ENCODE results near the gene PPP1R11. TPM values are rescaled to one million over a fixed set of nuclear protein-coding genes. Genes with fewer than 3 reads are reported as not detected.
A peak's percentile ranks its signal among the peaks of the same experiment; 100 is the strongest.

PPP1R11 gene
- total RNA-seq, 5 donors from 2014 or later (not counting 1 experiment from before 2014, with no cell fraction given) = 47.2 to 61.4 (median 55.6) TPM

DNA sequence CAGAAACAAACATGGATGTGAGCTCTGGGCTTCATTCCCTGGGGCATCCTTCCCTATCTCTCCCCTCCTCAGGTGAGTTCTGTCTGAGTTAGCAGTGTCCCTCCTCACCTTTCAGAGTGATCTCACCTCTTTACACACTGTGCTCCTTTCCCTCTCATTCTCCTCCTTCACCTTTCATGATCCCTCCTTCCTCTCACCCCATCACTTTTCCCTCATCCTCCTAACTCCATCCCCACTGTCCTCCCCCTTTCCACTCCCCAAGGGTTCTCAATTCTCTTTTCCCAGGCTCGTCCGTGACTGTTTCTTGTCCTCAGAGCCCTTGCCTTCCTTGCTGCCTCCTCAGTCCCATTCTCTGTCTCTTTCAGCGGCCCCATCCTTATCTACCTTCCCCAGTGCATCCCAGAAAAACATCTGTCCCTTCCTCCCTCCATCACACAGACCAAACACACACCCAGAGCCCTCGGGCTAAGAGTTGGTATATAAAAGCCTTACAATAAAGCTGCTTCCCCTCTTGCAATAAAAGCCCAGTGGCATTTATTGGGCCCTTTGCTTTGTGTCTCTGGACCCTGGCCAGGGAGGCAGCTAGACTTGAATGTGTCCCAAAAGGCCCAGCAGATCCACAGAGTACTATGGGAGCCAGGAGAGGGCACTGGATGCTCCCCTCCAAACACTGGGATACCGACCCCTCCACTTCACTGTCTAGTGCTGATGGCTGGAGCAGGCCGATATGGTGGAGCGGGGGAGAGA lies 6.7 kb downstream of the PPP1R11 start:
- Histone ChIP-seq H3K27ac (ENCODE audit: low read length) (no peak overlapping the region), H3K4me3 (ENCODE audit: control insufficient read depth in 1 of 2, extremely low read depth in 1 of 2, low read length in 1 of 2) (peak overlapping the region in 1 of 2 donors; percentile 61), H3K27me3 (replicated peaks in 1 of 2; ENCODE audit: control insufficient read depth in 2 of 2, extremely low read depth in 1 of 2, insufficient read depth in 2 of 2, low read length in 1 of 2) (peaks cover 0 to 44% of the 10 kb centered on the region in 2 experiments), H3K36me3 (ENCODE audit: control insufficient read depth in 2 of 2, extremely low read depth in 1 of 2, insufficient read depth in 1 of 2, low read length in 1 of 2) (peaks cover 0 to 19% of the 10 kb centered on the region in 2 donors), H3K4me1 (ENCODE audit: control insufficient read depth in 1 of 2, extremely low read depth in 1 of 2, insufficient read depth in 2 of 2, low read length in 2 of 2) (peaks cover 22 to 43% of the 10 kb centered on the region in 2 experiments), H3K9me3 (no peaks in the 10 kb centered on the region)
- H3K4me1 Mint-ChIP-seq = peaks cover 64 to 74% (median 71%) of the 10 kb centered on the region in 3 donors
- POLR2A ChIA-PET = no interaction called here
- DNase-seq (no peak), ATAC-seq (replicated peaks in 1 of 4) (no peak)
- CTCF ChIA-PET = interaction anchor here in 1 of 2 donors (0.6 kb wide), 1 partner anchor 58 kb away, joined by 3 read pairs; no protein-coding TSS in a partner anchor
- H3K9me3 Mint-ChIP-seq = no peaks in the 10 kb centered on the region
- H3K4me3 Mint-ChIP-seq = peak overlapping the region in 2 of 3 donors; percentile 8 to 84
- H3K27ac Mint-ChIP-seq = no peak overlapping the region
- H3K36me3 Mint-ChIP-seq = peaks cover 31% of the 10 kb centered on the region
- peaks cover 44 to 56% of the 10 kb centered on the region in 2 donors for H3K27me3 Mint-ChIP-seq
- WGBS (ENCODE audit: insufficient coverage) = 52% methylated on average over 3 of the region's 7 CpGs

GRCh38 chr6:30074331-30075093 lies 7.5 kb downstream of the PPP1R11 start:
- Histone ChIP-seq H3K36me3 (ENCODE audit: control insufficient read depth in 2 of 2, extremely low read depth in 1 of 2, insufficient read depth in 1 of 2, low read length in 1 of 2) (peaks cover 0 to 11% of the 10 kb centered on the region in 2 donors), H3K27ac (ENCODE audit: low read length) (no peak overlapping the region), H3K9me3 (no peaks in the 10 kb centered on the region), H3K4me1 (ENCODE audit: control insufficient read depth in 1 of 2, extremely low read depth in 1 of 2, insufficient read depth in 2 of 2, low read length in 2 of 2) (peaks cover 22 to 43% of the 10 kb centered on the region in 2 experiments), H3K27me3 (replicated peaks in 1 of 2; ENCODE audit: control insufficient read depth in 2 of 2, extremely low read depth in 1 of 2, insufficient read depth in 2 of 2, low read length in 1 of 2) (peaks cover 0 to 44% of the 10 kb centered on the region in 2 experiments), H3K4me3 (ENCODE audit: control insufficient read depth in 1 of 2, extremely low read depth in 1 of 2, low read length in 1 of 2) (peak overlapping the region; percentile 30 to 61)
- peaks cover 24% of the 10 kb centered on the region for H3K36me3 Mint-ChIP-seq
- peak in 3 of 4 experiments; percentile 12 to 19 (median 15) for ATAC-seq (replicated peaks in 1 of 4)
- peaks cover 60 to 72% (median 68%) of the 10 kb centered on the region in 3 donors for H3K4me1 Mint-ChIP-seq
- WGBS (ENCODE audit: insufficient coverage) = 17% methylated on average over 31 of the region's 37 CpGs
- H3K27ac Mint-ChIP-seq = no peak overlapping the region
- H3K4me3 Mint-ChIP-seq = peak overlapping the region; percentile 60 to 84 (median 64)
- POLR2A ChIA-PET = no interaction called here
- H3K27me3 Mint-ChIP-seq = peaks cover 44 to 56% of the 10 kb centered on the region in 2 donors
- H3K9me3 Mint-ChIP-seq = no peaks in the 10 kb centered on the region
- DNase-seq = peak in 1 of 35 experiments; percentile 15
- CTCF ChIA-PET = interaction anchor here in 1 of 2 donors (0.6 kb wide), 1 partner anchor 57 kb away, joined by 3 read pairs; no protein-coding TSS in a partner anchor

- Histone ChIP-seq H3K4me1 (ENCODE audit: control insufficient read depth in 1 of 2, extremely low read depth in 1 of 2, insufficient read depth in 2 of 2, low read length in 2 of 2) (peaks cover 22 to 43% of the 10 kb centered on the region in 2 experiments), H3K36me3 (ENCODE audit: control insufficient read depth in 2 of 2, extremely low read depth in 1 of 2, insufficient read depth in 1 of 2, low read length in 1 of 2) (peaks cover 0 to 4% of the 10 kb centered on the region in 2 donors), H3K4me3 (ENCODE audit: control insufficient read depth in 1 of 2, extremely low read depth in 1 of 2, low read length in 1 of 2) (peak within 1 kb of the TSS; percentile 30 to 61), H3K27ac (ENCODE audit: low read length) (no peak within 1 kb of the TSS), H3K9me3 (no peaks in the 10 kb centered on the region), H3K27me3 (replicated peaks in 1 of 2; ENCODE audit: control insufficient read depth in 2 of 2, extremely low read depth in 1 of 2, insufficient read depth in 2 of 2, low read length in 1 of 2) (peaks cover 4 to 44% of the 10 kb centered on the region in 2 experiments)
- peaks cover 17% of the 10 kb centered on the region for H3K36me3 Mint-ChIP-seq
- peak within 1 kb of the TSS; percentile 64 to 84 (median 64) for H3K4me3 Mint-ChIP-seq
- CTCF ChIA-PET = no interaction called here
- H3K27me3 Mint-ChIP-seq = peaks cover 44 to 53% of the 10 kb centered on the region in 2 donors
- H3K9me3 Mint-ChIP-seq = no peaks in the 10 kb centered on the region
- H3K4me1 Mint-ChIP-seq = peaks cover 56 to 68% (median 61%) of the 10 kb centered on the region in 3 donors
- POLR2A ChIA-PET = no interaction called here
- WGBS (ENCODE audit: insufficient coverage) = 8% methylated on average over 55 of the region's 64 CpGs
- H3K27ac Mint-ChIP-seq = no peak within 1 kb of the TSS
- ATAC-seq (replicated peaks in 1 of 4) (peak; percentile 25 to 43 (median 34)), DNase-seq (peak in 4 of 35 experiments; percentile 15 to 39 (median 24))
Measured at GRCh38 chr6:30075094-30075789, 8.2 kb downstream of the PPP1R11 start, which contains the start of gene RNF39. Gene RNF39, minus strand, starts transcription at chr6:30075769. Its CDS starts 184 bp downstream, at chr6:30075585.

DNA sequence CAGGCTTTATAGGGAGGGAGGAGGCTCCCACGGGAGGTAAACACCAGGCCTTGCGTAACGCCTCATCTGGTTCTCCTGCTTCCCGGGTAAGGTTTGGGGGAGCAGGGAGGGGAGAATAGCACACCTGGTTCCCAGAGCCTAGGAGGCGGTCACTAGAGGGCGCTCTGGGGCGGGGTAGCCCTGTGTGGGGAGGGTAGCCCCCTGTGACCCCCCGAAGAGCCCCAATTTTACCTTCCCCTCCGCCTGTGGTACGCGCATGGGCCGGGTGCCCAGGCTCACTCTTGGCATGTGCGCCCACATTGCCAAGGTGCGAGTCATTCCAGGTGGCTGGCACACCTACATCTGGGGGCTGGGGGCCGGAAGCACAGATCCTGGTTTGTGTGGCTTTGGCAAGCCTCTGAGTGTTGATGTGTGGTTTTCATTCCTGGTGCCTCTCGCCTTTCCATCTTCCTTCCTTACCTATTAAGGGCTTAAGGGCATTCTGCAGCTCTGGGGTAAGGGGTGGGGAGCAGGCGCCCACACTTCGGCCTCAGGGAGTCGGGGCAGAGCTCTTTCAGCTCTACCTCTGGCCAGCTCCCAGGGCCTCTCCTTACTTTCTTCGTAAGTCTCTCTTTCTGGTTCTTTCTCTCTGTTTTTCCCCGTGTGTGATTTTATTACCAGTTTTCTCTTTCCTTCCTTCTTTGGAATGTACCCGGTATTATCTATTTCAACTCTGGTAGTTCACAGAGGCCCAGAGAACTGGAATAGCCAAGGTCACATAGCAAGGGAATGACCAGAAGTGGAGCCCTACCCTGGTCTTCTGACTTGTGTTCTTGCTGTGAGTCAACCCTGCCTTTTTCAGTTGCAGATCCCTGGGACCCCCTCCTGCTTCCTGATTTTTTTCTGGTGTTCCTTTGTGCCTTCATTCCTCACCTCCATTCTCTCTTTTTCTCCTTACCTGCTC lies 9.1 kb downstream of the PPP1R11 start:
- peaks cover 11% of the 10 kb centered on the region for H3K36me3 Mint-ChIP-seq
- peak overlapping the region; percentile 59 to 84 (median 64) for H3K4me3 Mint-ChIP-seq
- Histone ChIP-seq H3K4me1 (ENCODE audit: control insufficient read depth in 1 of 2, extremely low read depth in 1 of 2, insufficient read depth in 2 of 2, low read length in 2 of 2) (peaks cover 22 to 40% of the 10 kb centered on the region in 2 experiments), H3K9me3 (no peaks in the 10 kb centered on the region), H3K4me3 (ENCODE audit: control insufficient read depth in 1 of 2, extremely low read depth in 1 of 2, low read length in 1 of 2) (peak overlapping the region in 1 of 2 donors; percentile 61), H3K27ac (ENCODE audit: low read length) (no peak overlapping the region), H3K36me3 (ENCODE audit: control insufficient read depth in 2 of 2, extremely low read depth in 1 of 2, insufficient read depth in 1 of 2, low read length in 1 of 2) (no peaks in the 10 kb centered on the region), H3K27me3 (replicated peaks in 1 of 2; ENCODE audit: control insufficient read depth in 2 of 2, extremely low read depth in 1 of 2, insufficient read depth in 2 of 2, low read length in 1 of 2) (peaks cover 4 to 37% of the 10 kb centered on the region in 2 experiments)
- 74% methylated on average over 6 of the region's 22 CpGs for WGBS (ENCODE audit: insufficient coverage)
- CTCF ChIA-PET = no interaction called here
- no peaks in the 10 kb centered on the region for H3K9me3 Mint-ChIP-seq
- peaks cover 48 to 60% (median 53%) of the 10 kb centered on the region in 3 donors for H3K4me1 Mint-ChIP-seq
- POLR2A ChIA-PET = no interaction called here
- no peak overlapping the region for H3K27ac Mint-ChIP-seq
- DNase-seq (peak in 2 of 35 experiments; percentile 25 to 46), ATAC-seq (replicated peaks in 1 of 4) (peak in 1 of 4 experiments; percentile 40)
- H3K27me3 Mint-ChIP-seq = peaks cover 42 to 46% of the 10 kb centered on the region in 2 donors

DNA sequence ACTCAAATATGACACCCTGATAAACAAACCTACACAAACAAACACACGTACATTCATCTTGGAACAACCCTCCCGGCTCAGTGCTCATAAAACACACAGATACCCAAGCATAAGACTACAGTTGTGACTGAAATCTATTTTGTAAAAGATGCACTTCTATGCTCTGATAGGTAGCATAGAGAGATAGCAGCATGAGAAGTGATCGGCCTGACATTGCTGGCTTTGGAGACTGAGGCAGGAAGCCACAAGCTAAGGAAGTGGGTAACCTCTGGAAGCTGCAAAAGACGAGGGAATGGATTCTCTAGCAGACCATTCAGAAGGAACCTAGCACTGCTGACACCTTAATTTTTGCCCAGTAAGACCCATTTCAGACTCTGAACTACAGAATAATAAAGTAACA lies 10.2 kb downstream of the PPP1R11 start:
- Histone ChIP-seq H3K27ac (ENCODE audit: low read length) (no peak overlapping the region), H3K9me3 (no peaks in the 10 kb centered on the region), H3K36me3 (ENCODE audit: control insufficient read depth in 2 of 2, extremely low read depth in 1 of 2, insufficient read depth in 1 of 2, low read length in 1 of 2) (no peaks in the 10 kb centered on the region), H3K4me1 (ENCODE audit: control insufficient read depth in 1 of 2, extremely low read depth in 1 of 2, insufficient read depth in 2 of 2, low read length in 2 of 2) (peaks cover 22 to 32% of the 10 kb centered on the region in 2 experiments), H3K4me3 (ENCODE audit: control insufficient read depth in 1 of 2, extremely low read depth in 1 of 2, low read length in 1 of 2) (no peak overlapping the region), H3K27me3 (replicated peaks in 1 of 2; ENCODE audit: control insufficient read depth in 2 of 2, extremely low read depth in 1 of 2, insufficient read depth in 2 of 2, low read length in 1 of 2) (peaks cover 4 to 27% of the 10 kb centered on the region in 2 experiments)
- POLR2A ChIA-PET = no interaction called here
- Mint-ChIP-seq H3K4me3 (peak overlapping the region in 1 of 3 donors; percentile 84), H3K27ac (peak overlapping the region in 1 of 2 donors; percentile 33), H3K9me3 (no peaks in the 10 kb centered on the region), H3K4me1 (peaks cover 43 to 52% (median 48%) of the 10 kb centered on the region in 3 donors), H3K27me3 (peaks cover 33 to 39% of the 10 kb centered on the region in 2 donors), H3K36me3 (peaks cover 3% of the 10 kb centered on the region)
- DNase-seq (no peak), ATAC-seq (replicated peaks in 1 of 4) (peak in 2 of 4 experiments; percentile 29 to 43)
- CTCF ChIA-PET = no interaction called here
- 0% methylated on average over 1 of the region's 4 CpGs for WGBS (ENCODE audit: insufficient coverage)

Measured in T-cell (primary cell).